Neuron (in vitro differentiated cells): ENCODE measurements around the gene GBX1.

Experiments used
- H2AFZ ChIP-seq: one replicate; pipeline ENCODE4 v1.6.1; 2013; ENCODE audit warnings: low read depth, mild to moderate bottlenecking, inconsistent platforms, low read length, moderate library complexity
- H3K27me3 ChIP-seq: one replicate; pipeline ENCODE4 v1.6.1; 2013; ENCODE audit warnings: low read length; ENCODE audit not compliant: insufficient read depth
- H3K36me3 ChIP-seq: one replicate; pipeline ENCODE4 v1.6.1; 2013; ENCODE audit warnings: low read length; ENCODE audit not compliant: insufficient read depth
- H3K4me1 ChIP-seq: one replicate; pipeline ENCODE4 v1.6.1; 2013; ENCODE audit warnings: low read length; ENCODE audit not compliant: insufficient read depth
- H3K4me3 ChIP-seq: 2 replicates; pipeline ENCODE4 v1.5.1; 2013; ENCODE audit warnings: mild to moderate bottlenecking, low read length, moderate library complexity
- H3K9me3 ChIP-seq: one replicate; pipeline ENCODE4 v1.6.1; 2013; ENCODE audit warnings: low read length

The GBX1 gene

DNA sequence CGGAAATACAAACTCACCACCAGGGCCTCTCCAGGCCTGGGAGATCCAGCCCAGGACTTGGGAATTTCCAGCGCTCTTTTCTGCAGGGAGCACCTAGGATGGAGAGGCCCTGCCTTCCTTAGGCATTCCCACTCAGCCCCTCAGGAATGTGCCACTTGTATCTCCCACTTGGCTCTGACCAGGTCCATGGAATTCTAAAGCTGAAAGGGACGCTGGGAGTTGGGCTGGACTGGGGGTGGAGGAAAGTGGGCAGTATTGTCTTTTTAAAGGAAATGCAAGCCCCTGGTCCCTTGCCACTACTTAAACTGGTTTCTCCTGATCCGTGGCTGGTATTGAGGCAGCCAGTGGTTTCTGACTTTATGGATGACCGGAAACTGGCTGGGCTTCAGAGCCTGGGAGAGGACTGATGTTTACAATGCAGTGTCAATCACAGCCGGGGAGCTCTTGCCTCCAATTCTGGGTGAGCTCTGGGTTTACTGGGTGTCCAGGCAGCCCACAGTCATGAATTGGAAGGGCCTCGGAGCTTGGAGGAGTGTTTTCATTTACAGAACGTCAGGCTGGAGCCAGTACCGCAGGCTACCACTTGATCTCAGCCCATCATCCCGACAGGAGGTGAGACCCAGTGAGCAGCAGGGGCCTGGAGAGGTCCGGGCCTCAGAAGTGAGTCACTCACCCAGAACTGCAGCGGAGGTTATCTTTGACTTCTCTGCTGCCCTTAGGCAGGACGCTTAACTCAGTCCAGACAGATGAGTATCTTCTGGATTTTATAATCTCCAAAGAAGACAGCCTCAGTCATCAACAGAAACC, 53.9 kb downstream of the GBX1 start:
- H3K36me3 ChIP-seq: peaks cover 8% of the 10 kb centered on the region
- no peak overlapping the region for H2AFZ ChIP-seq
- peaks cover 10% of the 10 kb centered on the region for H3K4me1 ChIP-seq
- H3K4me3 ChIP-seq: no peak overlapping the region
- no peaks in the 10 kb centered on the region for H3K9me3 ChIP-seq
- no peaks in the 10 kb centered on the region for H3K27me3 ChIP-seq

GRCh38 chr7:151110941-151111645, 56.4 kb downstream of the GBX1 start:
- Histone ChIP-seq H2AFZ (no peak overlapping the region), H3K36me3 (no peaks in the 10 kb centered on the region), H3K4me1 (peaks cover 10% of the 10 kb centered on the region), H3K27me3 (no peaks in the 10 kb centered on the region), H3K9me3 (no peaks in the 10 kb centered on the region), H3K4me3 (no peak overlapping the region)

- no peaks in the 10 kb centered on the region for H3K27me3 ChIP-seq
- H3K4me3 ChIP-seq: no peak overlapping the region
- H3K36me3 ChIP-seq: no peaks in the 10 kb centered on the region
- H3K9me3 ChIP-seq: no peaks in the 10 kb centered on the region
- peaks cover 10% of the 10 kb centered on the region for H3K4me1 ChIP-seq
- H2AFZ ChIP-seq: no peak overlapping the region
These were observed 57.1 kb downstream of the GBX1 start for GRCh38 chr7:151110236-151110940.

DNA sequence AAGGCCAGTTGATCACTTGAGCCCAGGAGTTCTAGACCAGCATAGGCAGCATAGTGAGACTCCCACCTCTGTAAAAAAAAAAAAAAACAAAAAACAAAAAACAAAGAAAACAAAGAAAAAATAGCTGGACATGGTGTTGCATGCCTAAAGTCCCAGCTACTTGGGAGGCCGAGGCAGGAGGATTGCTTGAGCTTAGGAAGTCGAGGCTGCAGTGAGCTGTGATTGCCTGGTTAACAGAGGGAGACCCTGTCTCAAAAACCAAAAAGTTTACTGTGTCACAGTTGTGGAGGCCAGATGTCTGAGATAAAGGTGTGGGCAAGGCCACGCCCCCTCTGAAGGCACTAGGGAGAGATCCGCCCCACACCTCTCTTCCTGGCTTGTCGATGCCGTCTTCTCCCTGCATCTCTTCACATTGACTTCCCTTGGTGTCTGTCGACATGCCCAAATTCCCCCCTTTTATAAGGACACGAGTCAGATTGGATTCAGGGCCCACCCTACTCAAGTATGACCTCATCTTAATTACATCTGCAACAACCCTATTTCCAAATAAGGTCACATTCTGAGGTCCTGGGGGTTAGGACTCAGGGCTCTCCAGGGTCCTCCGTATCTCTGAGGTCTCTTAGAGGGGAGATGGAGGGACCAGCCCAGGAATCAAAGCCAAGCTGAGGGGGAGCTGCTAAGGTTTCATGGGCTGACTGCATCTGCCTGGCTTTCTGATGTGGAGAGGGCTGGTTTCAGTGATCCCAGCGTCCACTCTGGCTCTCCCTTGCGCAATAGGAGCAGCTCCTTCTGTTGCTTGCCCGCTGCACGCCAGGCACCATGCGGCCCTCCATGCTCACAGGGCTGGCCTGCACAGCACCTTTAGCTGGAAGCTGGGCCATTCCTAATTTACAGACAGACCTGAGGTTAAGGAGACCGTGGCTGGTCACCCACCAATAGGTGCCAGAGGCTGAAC, 58.1 kb downstream of the GBX1 start:
- no peaks in the 10 kb centered on the region for H3K9me3 ChIP-seq
- H3K4me3 ChIP-seq: no peak overlapping the region
- H3K27me3 ChIP-seq: no peaks in the 10 kb centered on the region
- H3K4me1 ChIP-seq: peaks cover 10% of the 10 kb centered on the region
- no peaks in the 10 kb centered on the region for H3K36me3 ChIP-seq
- H2AFZ ChIP-seq: no peak overlapping the region

- Histone ChIP-seq H3K4me3 (no peak overlapping the region), H2AFZ (no peak overlapping the region), H3K27me3 (no peaks in the 10 kb centered on the region), H3K4me1 (peaks cover under 1% of the 10 kb centered on the region), H3K36me3 (peaks cover 8% of the 10 kb centered on the region), H3K9me3 (no peaks in the 10 kb centered on the region)
These were observed 59.6 kb downstream of the GBX1 start for GRCh38 chr7:151107882-151108281.

GRCh38 chr7:151104411-151105235, 62.9 kb downstream of the GBX1 start:
- Histone ChIP-seq H3K4me1 (no peaks in the 10 kb centered on the region), H2AFZ (no peak overlapping the region)

GRCh38 chr7:151103973-151104372, 63.5 kb downstream of the GBX1 start:
- Histone ChIP-seq H3K4me3 (no peak overlapping the region), H3K36me3 (peaks cover 8% of the 10 kb centered on the region), H3K27me3 (no peaks in the 10 kb centered on the region), H3K9me3 (no peaks in the 10 kb centered on the region), H3K4me1 (no peaks in the 10 kb centered on the region), H2AFZ (no peak overlapping the region)

More at GRCh38 chr7:151104411-151105235, 62.9 kb downstream of the GBX1 start:
- peaks cover 8% of the 10 kb centered on the region for H3K36me3 ChIP-seq
- no peaks in the 10 kb centered on the region for H3K9me3 ChIP-seq
- no peak overlapping the region for H3K4me3 ChIP-seq
- H3K27me3 ChIP-seq: no peaks in the 10 kb centered on the region

GRCh38 chr7:151102991-151103390, 64.5 kb downstream of the GBX1 start:
- no peak overlapping the region for H3K4me3 ChIP-seq
- peaks cover 8% of the 10 kb centered on the region for H3K36me3 ChIP-seq
- H3K27me3 ChIP-seq: no peaks in the 10 kb centered on the region

DNA sequence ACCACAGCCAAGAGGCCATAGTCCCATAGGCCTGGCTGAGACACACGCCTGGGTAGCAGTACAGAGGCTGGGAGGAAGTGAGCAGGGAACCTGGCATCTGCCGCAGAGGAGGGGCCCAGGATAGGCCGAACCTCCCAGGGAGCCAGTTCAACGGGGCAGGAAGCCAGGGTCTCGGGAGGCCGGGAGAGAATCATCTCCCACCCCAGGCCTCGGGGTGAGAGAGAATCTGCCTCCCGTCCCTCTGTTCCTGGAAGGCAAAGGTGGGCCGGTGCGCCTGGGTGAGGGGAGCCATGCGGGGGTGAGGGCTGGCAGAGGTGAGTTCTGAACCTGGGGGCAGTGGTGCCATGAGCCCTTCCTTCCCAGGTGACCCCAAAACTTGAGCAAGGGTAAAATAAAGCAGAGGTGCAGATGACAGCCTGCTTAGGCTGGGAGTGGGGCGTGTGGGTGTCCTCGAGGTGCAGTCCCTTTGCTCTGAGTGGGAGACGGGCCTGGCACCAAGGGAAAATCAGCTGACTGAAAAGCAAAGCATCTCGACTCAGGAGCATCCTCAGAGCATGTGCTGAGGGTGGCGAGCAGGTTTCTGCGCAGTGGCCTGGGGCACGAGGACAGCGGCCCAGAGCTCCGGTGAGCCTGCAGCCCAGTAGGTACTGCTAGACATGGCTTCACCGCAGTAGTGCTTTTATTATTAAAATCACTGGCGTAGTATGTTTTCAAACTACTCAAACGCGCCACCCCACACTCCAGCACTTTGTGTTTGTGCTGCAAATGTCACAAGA, 65.7 kb downstream of the GBX1 start:
- H3K36me3 ChIP-seq: peaks cover 8% of the 10 kb centered on the region

More at GRCh38 chr7:151102991-151103390, 64.5 kb downstream of the GBX1 start:
- H2AFZ ChIP-seq: no peak overlapping the region
- H3K4me1 ChIP-seq: no peaks in the 10 kb centered on the region
- H3K9me3 ChIP-seq: no peaks in the 10 kb centered on the region

GRCh38 chr7:151100921-151101320, 66.6 kb downstream of the GBX1 start:
- H2AFZ ChIP-seq: no peak overlapping the region
- H3K4me1 ChIP-seq: no peaks in the 10 kb centered on the region
- no peaks in the 10 kb centered on the region for H3K27me3 ChIP-seq
- no peak overlapping the region for H3K4me3 ChIP-seq
- no peaks in the 10 kb centered on the region for H3K9me3 ChIP-seq
- peaks cover 10% of the 10 kb centered on the region for H3K36me3 ChIP-seq

More for the DNA sequence above, 65.7 kb downstream of the GBX1 start:
- Histone ChIP-seq H3K4me1 (no peaks in the 10 kb centered on the region), H3K9me3 (no peaks in the 10 kb centered on the region), H3K27me3 (no peaks in the 10 kb centered on the region), H3K4me3 (no peak overlapping the region), H2AFZ (no peak overlapping the region)

DNA sequence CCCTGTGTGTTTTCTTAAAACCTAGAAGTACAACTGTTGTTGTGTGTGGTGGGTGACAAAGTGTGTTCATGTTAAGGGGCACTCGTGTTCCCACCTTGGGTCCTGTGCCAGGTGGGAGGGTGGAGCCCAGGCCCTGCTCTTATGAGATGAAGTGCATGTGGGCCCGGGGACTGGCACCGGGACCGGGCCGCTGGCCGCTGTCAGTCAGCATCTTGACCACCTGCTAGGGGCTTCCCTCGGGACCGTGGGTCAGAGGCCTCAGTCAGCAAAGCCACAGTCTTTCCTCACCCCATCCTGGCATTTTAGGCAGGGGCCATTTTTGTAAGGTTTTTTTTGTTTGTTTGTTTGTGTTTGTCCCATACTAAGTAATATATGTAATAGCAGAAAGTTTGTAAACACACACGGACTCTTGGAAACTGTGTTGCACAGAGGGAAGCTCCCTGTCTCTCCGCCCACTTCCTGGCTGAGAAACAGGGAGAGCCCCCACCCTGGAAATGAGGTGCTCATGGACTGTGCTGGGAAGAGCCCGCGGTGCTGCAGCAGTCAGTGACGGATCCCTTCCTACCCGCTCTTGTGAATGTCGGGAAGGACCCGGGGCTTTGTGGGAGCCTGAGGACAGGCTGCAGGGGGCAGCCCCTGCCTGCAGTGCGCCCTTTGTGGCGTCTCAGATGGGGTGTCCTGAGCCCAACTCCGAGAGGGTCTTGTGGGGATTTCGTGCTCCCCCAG, 67.8 kb downstream of the GBX1 start:
- Histone ChIP-seq H2AFZ (no peak overlapping the region), H3K9me3 (no peaks in the 10 kb centered on the region), H3K36me3 (peaks cover 10% of the 10 kb centered on the region), H3K27me3 (no peaks in the 10 kb centered on the region), H3K4me1 (no peaks in the 10 kb centered on the region), H3K4me3 (no peak overlapping the region)
